Epithelial cell of esophagus (primary cell): ENCODE results near the gene STK32B.

Source experiments
- DNase-seq: peaks from one replicate; pipeline ENCODE4 v3.0.0; 2010; ENCODE audit warnings: low read depth
- H3K4me3 ChIP-seq: 2 replicates; pipeline ENCODE4 v1.5.1; 2011; ENCODE audit warnings: mild to moderate bottlenecking, low read length, control low read depth
- CTCF ChIP-seq: IDR thresholded peaks from 2 replicates; pipeline ENCODE4 v1.5.1; 2011; ENCODE audit warnings: low read depth, mild to moderate bottlenecking, low read length, control low read depth, inconsistent platforms; ENCODE audit not compliant: insufficient read depth; ENCODE audit errors: missing control alignments

Gene STK32B

GRCh38 chr4:5517372-5517771 lies 466.1 kb downstream of the STK32B start:
- H3K4me3 ChIP-seq: no peak overlapping the region
- no peak for DNase-seq
- no peak for TF ChIP-seq CTCF

GRCh38 chr4:5524446-5525299 lies 473.4 kb downstream of the STK32B start:
- no peak overlapping the region for H3K4me3 ChIP-seq
- DNase-seq: no peak
- no peak for TF ChIP-seq CTCF

- no peak overlapping the region for H3K4me3 ChIP-seq
- DNase-seq: no peak
- no peak for TF ChIP-seq CTCF
These were observed 475.0 kb downstream of the STK32B start for GRCh38 chr4:5526080-5526846.

GRCh38 chr4:5527211-5527610 lies 475.9 kb downstream of the STK32B start:
- TF ChIP-seq CTCF: no peak
- no peak for DNase-seq
- H3K4me3 ChIP-seq: no peak overlapping the region

GRCh38 chr4:5528031-5528436 lies 476.8 kb downstream of the STK32B start:
- DNase-seq: no peak
- H3K4me3 ChIP-seq: no peak overlapping the region
- no peak for TF ChIP-seq CTCF

GRCh38 chr4:5532100-5532499 lies 480.8 kb downstream of the STK32B start:
- no peak overlapping the region for H3K4me3 ChIP-seq
- TF ChIP-seq CTCF: no peak
- no peak for DNase-seq
